Fibroblast of the conjunctiva (primary cell): ENCODE data around the gene CYP17A1.
"Not testable (repeated sequence)": the region's sequence is repeated elsewhere in the genome, so short reads cannot be mapped to it uniquely, and the experiment has no call there.

Experiments
- DNase-seq: peaks from one replicate; pipeline ENCODE4 v3.0.0-alpha.2; 2010; ENCODE audit warnings: low read depth

The CYP17A1 gene, protein sequence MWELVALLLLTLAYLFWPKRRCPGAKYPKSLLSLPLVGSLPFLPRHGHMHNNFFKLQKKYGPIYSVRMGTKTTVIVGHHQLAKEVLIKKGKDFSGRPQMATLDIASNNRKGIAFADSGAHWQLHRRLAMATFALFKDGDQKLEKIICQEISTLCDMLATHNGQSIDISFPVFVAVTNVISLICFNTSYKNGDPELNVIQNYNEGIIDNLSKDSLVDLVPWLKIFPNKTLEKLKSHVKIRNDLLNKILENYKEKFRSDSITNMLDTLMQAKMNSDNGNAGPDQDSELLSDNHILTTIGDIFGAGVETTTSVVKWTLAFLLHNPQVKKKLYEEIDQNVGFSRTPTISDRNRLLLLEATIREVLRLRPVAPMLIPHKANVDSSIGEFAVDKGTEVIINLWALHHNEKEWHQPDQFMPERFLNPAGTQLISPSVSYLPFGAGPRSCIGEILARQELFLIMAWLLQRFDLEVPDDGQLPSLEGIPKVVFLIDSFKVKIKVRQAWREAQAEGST

DNA sequence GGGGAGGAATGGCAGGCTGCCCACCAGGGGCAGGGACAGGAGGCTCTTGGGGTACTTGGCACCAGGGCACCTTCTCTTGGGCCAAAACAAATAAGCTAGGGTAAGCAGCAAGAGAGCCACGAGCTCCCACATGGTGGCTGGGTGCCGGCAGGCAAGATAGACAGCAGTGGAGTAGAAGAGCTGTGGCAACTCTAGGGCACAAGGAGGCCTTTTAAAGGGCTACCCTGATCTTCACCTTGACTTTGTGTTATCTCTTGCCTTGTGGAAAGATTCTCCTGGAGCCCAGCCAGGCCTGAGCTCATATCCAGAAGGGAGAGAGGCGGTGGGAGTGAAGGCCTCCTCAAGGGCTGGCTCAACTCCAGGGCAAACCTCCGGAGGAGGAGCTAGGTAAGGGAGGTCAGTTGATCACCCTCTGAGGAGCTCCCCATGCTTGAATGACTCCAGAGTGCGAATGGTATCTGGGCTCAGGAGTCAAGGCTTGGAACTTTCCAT, at the start of gene CYP17A1:
Gene CYP17A1, minus strand, starts transcription at position 184 of the 492 bp plus-strand sequence. Its CDS starts 52 bp downstream, at position 132.
- no peak for DNase-seq

DNA sequence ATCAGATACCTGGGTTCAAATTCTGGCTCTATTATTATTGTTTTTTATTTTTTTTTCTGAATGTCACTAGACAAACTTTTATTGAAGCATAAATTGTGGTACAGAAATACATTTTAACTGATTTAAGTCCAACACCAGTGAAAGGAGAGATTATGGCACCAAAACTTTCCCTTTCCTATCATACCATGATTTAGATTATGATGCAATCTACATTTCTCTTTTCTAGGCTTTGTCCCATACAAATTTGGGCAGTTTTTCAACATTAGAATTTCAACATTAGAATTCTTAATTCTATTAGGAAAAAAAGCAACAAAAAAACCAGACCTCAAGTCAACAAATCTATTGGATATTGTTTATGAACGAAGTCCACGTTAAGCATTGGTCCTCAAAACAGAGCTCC, 43.0 kb upstream of the CYP17A1 start:
- no peak for DNase-seq

DNA sequence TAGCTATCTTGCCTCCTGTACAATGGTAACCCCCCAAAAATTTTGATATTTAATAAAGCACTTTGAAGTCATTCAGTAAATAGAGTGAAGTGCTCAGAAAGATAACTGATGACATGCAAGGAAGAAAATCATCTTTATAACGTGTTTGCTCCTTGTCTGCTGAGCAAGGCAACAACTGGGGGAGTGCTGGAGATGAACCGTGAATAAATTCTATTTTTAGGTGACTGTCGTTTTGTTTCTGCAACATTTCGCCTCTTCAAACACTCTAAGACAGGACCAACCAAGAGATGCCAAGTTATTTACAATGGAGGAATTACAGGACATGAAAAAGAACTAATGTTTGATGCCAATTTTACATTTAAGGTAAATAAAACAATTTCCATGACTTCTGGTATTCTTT, 41.4 kb upstream of the CYP17A1 start:
- DNase-seq: no peak

DNA sequence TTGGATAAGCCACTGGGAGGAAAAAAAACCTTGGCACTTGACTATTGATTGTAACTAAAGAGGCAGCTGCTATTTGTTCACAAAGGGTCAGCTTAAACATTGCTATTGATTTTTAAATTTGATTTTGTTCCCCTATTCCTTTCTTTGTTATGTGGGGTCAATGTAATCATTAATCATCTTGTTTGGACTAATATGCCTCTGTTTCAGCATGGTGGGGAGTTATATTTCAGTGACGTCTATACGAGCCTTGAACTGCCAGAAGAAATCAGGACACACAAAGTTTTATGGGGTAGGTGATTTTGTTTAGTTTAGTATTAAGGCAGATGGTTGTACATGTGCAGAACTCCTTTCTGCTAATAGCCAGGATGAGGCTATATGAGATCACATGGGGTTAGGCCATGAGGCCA, 39.5 kb upstream of the CYP17A1 start:
- no peak for DNase-seq

DNA sequence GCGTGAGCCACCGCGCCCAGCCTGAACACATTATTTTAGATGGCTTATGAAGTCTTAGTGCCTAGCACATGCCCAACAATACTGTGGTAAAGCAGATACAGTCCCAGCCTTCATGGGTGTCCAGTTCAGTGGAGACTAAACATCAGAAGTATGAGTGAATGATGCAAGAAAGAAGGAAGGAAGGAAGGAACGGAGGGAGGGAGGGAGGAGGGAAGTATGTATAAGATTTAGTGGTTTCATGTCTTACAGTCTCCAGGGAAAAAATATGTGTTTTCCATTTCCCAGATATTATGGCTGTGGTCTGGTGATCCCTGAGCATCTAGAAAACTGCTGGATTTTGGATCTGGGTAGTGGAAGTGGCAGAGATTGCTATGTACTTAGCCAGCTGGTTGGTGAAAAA, 35.0 kb upstream of the CYP17A1 start:
- DNase-seq: no peak

DNA sequence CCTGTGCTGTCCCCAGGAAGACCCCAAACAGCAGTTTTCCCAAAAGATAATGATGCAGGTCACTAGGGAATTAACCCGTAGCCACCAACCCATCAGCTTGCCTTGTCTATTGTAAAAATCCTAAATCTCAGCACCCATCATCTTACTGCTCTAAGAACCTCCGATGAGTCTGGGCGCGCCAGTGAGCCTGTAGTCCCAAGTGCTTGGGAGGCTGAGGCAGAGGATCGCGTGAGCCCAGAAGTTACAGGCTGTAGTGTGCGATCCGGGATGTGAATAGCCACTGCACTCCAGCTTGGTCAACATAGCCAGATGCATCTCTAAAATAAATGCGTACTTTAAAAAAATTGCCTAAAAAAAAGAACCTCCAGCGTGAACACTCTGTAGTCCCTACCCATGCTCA, 33.0 kb upstream of the CYP17A1 start:
- no peak for DNase-seq

DNA sequence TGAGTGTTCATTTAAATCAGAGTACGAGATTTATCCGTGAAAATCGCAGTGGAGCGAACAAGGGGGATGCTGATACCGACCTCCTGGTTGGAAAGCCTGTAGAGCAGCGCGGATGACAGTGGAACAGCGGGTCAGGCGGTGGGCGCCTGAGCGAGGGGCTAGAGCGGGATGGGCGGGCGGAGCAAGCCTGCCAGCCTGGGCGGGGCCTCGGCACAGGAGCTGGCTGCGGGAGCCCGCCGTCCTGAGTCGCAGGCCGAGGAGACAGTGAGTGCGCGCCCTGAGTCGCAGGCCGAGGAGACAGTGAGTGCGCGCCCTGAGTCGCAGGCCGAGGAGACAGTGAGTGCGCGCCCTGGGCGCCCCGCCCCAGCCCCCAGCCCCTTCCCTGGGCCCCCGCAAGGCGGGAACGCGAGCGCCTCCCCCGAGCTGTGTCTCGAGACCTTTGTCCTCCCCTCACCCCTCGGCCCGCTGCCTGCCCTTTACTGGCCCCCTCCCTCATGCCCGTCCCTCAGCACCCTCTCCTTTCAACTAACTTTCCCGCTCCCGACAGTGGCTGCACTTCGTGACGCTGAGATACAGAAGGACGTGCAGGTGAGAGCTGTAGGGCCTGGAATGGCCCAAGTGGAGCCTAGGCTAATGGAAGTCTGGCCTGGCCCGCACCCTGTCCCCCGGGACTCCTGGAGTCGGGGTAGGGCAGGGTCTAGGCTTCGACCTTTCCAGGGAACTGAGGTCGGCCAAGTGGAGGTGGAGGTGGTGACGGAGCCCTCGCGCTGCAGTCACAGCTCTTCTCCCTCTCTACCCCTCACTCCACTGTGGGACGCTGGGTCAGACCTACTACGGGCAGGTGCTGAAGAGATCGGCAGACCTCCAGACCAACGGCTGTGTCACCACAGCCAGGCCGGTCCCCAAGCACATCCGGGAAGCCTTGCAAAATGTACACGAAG, 32.3 kb upstream of the CYP17A1 start, which contains the start of gene AS3MT:
Gene AS3MT, plus strand, starts transcription at position 213 of the 941 bp plus-strand sequence. Its CDS starts 123 bp downstream, at position 336.
- no peak for DNase-seq

DNA sequence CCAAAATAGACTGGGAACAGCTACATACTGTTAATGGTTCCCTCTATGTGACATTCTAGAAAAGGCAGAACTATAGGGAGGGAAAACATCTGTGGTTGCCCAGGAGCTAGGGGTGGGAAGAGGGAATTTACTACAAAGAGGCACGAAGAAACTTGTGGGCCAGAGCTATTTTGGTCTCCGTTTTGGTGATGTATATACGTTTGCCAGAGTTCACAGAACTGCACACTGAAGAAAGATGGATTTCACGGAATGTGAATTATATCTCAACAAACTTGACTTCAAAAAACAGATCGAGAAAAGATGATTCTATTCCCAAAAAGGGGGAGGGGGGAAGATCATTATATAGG, 31.7 kb upstream of the CYP17A1 start:
- no peak for DNase-seq

DNA sequence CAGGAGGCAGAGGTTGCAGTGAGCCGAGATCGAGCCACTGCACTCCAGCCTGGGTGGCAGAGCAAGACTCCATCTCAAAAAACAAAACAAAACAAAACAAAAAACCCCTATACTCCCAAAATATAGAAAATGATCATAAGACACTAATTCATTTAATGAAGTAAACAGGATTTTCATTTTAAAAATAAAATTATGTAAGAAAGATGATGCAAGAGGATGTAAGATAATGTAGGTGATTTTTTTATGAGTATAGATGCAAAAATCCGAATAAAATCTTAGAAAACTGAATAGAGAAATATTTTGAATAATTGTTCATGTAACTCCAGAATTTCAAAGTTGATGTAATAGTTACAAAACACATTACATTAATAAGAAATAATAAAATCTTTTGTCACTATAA, 28.4 kb upstream of the CYP17A1 start:
- no peak for DNase-seq

DNA sequence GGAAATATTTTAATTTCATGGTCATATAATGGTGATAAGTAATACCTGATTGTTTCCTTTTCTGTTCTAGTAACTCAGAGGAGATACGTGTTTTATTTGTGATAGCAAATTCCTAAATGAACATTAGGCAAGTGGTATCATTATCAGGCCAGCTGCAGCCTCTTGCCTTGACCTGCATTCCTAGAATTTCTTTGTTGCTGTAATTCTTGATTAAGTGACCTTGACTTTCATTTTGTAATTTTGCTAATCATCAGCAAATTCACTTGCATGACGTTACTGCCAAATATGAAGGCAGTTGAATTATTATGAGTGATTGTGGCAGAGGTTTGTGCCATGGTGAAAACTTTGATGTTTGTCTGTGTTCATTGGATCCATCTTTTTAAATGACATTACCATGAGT, 26.4 kb upstream of the CYP17A1 start:
- DNase-seq: no peak

DNA sequence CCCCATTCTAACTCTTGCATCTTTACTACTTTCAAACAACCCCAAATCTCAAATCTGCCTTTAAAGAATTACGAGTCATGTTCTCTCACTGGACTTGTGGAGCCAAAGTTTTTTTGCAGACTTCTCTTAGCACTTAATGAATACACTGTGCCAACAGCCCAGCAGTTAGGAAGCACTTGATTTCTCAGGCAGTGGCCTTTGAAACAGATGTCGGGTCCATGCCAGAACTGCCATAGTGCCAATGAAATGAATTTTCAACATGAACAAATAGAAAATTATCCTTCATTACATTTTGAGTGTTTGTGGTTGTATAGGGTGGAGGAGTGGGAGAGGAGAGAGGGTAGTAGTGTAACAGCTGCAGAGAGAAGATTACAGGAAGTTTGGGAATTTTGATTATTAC, 22.7 kb upstream of the CYP17A1 start:
- DNase-seq: no peak

DNA sequence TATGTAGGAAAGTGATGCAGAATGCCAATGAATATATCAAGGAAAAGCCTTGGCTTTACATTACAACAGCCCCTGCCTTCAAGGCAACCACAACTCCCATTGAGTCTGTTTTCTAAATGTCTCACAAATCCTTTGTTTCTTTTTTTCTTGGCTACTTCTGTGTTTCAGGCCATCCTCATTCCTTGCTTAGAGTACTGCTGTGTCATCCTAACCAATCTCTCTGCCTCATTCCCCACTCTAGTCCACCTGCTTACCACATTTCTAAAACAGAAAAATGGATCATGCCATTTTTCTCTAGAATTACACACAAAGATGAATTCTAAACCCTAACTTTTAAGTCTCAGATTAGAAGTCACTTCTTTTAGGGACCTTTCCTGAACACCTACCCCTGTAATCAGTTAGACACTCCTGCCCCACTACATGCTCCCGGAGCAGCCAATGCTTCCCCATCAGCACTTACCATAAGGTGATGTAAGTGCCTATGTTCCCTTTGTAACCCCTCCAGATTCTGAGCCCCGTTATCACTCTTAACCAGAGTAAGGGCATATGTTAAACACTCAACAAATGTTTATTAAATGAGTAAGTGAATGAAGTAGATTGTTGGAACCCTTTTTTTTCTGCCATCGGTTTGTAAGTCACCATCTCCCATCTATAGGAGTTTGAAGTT, 19.7 kb upstream of the CYP17A1 start:
- no peak for DNase-seq

DNA sequence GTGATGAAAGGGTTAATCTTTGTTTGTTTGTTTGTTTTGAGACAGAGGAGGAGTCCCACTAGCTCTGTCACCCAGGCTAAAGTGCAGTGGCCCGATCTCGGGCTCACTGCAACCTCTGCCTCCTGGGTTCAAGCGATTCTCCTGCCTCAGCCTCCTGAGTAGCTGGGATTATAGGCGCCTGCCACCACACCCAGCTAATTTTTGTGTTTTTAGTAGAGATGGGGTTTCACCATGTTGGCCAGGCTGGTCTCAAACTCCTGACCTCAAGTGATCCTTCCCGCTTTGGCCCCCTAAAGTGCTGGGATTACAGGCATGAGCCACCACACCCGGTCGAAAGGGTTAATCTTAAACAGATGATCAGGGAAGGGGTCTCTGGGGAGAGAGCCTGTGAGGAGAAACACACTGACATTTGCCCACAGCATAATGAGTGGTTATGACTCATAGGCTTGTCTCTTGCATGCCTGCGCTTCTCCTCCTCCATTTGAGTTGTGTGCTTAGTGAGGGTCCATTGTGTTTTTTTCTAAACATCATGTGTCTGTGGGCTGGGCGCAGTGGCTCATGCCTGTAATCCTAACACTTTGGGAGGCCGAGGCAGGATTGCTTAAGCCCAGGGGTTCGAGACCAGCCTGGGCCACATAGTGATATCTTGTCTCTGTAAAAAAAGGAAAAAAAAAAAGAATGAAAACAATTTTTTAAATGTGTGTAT, 18.7 kb upstream of the CYP17A1 start:
- peak; percentile 98 for DNase-seq

DNA sequence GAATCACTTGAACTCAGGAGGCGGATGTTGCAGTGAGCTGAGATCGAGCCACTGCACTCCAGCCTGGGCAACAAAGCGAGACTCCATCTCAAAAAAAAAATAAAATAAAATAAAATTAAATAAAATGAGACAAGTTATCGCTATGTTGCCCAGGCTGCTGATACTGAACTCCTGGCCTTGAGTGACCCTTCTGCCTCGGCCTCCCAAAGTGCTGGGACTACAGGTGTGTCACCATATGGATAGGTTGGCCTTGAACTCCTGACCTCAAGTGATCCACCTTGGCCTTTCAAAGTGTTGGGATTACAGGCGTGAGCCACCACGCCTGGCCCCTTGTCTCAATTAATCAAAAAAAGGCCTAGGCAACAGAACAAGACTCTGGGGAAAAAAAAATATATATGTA, 16.0 kb upstream of the CYP17A1 start:
- not testable (repeated sequence) for DNase-seq

DNA sequence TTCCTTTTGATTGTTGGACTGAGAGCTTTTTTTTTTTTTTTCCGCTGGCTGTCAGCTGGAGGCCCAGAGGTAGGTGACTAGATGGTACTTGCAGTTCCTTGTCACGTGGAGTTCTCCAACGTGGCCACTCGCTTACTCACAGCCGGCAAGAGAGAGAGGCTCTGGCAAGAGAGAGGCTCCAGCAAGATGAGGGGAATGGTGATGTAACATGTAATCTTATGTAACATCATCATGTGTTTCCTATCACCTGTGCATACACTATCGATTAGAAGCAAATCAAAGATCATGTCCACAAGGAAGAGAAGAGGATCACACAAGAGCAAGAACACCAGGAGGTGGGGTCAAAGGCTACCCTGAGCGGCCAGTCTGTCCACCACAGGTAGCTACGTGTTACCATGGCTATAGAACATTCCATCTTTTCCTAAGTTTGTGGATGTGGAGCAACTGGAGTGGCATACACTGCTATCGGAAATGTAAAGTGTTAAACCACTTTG, 12.9 kb upstream of the CYP17A1 start:
- DNase-seq: no peak

DNA sequence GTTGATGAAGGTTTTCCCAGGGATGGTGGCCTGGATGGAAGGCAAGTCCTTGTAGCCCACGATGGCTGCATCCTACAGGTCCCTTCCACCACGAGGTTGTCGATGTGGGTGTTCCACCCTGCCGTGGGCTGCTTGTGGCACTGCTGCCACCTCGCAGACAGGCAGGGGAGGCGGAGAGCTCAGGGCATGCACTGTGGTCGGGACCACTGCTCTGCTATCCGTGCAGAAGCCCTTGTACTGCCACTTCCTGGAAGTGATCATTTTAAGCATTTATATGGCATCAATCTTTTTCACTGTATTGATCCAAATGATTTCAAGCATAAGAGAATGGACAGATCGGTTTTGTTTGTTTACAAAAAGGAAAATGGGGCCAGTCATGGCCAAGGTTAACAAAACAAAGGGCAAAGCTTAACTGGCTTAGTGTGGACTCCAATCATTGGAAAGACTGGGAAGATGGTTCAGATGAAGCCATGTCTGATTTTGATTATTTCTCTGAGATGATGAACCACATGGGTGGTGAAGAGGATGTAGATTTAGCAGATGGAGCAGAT, 8.2 kb upstream of the CYP17A1 start:
- DNase-seq: no peak

DNA sequence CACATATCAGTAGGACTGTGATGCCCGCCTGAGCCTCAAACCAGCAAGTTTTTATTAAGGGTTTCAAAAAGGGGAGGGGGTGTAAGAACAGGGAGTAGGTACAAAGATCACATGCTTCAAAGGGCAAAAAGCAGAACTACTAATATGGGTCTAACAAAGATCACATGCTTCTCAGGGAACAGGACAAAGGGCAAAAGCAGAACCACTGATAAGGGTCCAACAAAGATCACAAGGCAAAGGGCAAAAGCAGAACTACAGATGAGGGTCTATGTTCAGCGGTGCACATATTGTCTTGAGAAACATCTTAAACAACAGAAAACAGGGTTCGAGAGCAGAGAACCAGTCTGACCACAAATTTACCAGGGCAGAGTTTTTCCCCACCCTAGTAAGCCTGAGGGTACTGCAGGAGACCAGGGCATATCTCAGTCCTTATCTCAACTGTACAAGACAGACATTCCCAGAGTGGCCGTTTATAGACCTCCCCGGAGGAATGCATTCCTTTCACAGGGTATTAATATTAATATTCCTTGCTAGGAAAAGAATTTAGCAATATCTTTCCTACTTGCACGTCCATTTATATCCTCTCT, 7.1 kb upstream of the CYP17A1 start:
- not testable (repeated sequence) for DNase-seq

DNA sequence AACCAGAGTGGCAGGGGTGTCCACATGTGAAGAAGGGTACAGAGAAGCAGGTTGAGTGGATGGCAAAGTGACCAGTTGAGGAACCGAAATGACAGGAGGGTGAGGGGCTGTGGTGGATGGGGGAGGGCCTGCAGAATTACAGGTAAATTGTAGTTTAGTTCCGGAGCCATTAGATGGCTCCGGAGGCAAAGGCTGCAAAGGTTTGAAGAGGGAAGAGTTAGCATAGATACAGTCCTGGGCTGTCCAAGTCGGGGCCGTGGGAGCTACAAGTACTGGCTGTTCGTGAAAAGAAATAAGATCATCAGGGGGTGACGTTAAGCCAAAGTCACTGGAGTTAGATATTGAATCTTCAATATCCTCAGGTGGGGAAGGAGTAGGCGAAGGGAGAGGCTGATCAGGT, 5.9 kb upstream of the CYP17A1 start:
- DNase-seq: not testable (repeated sequence)

DNA sequence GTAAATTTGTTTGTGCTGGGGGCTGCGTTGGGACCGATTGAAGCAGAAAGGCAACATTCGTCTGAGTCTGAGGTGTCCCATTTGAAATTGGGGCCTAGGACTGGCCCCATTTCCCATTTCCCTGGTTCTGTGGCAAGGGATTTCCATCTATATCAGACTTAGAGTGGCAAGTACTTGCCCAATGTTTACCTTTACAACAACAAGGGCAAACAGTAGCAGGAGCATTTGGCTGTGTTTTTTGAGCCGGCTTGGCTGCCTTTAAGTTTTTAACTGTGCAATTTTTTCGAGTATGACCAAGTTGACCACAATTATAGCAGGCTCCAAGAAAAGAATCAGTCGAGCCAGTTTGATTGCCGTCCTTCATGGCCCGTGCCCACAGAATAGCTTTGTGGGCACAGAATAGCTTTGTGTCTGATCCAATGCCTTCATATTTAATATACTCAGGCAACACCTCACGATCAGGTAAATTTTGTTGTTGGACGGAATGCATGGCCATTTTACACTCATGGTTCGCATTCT, 4.7 kb upstream of the CYP17A1 start:
- DNase-seq: no peak

DNA sequence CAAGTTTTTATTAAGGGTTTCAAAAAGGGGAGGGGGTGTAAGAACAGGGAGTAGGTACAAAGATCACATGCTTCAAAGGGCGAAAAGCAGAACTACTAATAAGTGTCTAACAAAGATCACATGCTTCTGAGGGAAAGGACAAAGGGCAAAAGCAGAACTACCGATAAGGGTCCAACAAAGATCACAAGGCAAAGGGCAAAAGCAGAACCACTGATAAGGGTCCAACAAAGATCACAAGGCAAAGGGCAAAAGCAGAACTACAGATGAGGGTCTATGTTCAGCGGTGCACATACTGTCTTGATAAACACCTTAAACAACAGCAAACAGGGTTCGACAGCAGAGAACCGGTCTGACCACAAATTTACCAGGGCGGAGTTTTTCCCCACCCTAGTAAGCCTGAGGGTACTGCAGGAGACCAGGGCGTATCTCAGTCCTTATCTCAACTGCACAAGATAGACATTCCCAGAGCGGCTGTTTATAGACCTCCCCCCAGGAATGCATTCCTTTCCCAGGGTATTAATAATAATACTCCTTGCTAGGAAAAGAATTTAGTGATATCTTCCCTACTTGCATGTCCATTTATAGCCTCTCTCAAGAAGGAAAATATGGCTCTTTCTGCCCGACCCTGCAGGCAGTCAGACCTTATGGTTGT, 1.2 kb upstream of the CYP17A1 start:
- not testable (repeated sequence) for DNase-seq
